ENCODE data around the gene CDADC1.

CDADC1 gene

DNA sequence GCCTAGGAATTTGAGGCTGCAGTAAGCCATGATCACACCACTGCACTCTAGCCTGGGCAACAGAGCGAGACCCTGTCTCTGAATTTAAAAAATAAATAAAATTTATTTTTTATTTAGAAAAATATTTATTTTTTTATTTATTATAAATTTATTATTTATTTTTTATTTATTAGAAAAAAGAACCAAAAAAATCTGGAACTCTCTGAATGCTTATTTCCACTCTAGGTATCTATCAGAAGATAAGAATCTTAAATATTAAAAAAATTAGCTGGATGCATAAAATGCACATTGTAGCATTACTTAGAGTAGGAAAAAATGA is 82.8 kb downstream of the CDADC1 start:
- DNase-seq (ENCODE audit: low spot score in 2 of 2) (no peak), ATAC-seq (replicated peaks; ENCODE audit: extremely low read depth, poor library complexity, severe bottlenecking) (no peak)
- Mint-ChIP-seq H3K27ac (ENCODE audit: low read depth) (no peak overlapping the region), H3K27me3 (no peaks in the 10 kb centered on the region), H3K36me3 (ENCODE audit: insufficient read depth) (peaks cover 6% of the 10 kb centered on the region), H3K4me3 (no peak overlapping the region), H3K4me1 (no peaks in the 10 kb centered on the region), H3K9me3 (no peaks in the 10 kb centered on the region)

GRCh38 chr13:49336655-49337054 is 88.9 kb downstream of the CDADC1 start:
- Mint-ChIP-seq H3K27me3 (no peaks in the 10 kb centered on the region), H3K4me3 (no peak overlapping the region), H3K27ac (ENCODE audit: low read depth) (no peak overlapping the region), H3K4me1 (no peaks in the 10 kb centered on the region), H3K36me3 (ENCODE audit: insufficient read depth) (peaks cover 4% of the 10 kb centered on the region), H3K9me3 (no peaks in the 10 kb centered on the region)
- ATAC-seq (replicated peaks; ENCODE audit: extremely low read depth, poor library complexity, severe bottlenecking) = no peak
- no peak for DNase-seq (ENCODE audit: low spot score in 2 of 2)

DNA sequence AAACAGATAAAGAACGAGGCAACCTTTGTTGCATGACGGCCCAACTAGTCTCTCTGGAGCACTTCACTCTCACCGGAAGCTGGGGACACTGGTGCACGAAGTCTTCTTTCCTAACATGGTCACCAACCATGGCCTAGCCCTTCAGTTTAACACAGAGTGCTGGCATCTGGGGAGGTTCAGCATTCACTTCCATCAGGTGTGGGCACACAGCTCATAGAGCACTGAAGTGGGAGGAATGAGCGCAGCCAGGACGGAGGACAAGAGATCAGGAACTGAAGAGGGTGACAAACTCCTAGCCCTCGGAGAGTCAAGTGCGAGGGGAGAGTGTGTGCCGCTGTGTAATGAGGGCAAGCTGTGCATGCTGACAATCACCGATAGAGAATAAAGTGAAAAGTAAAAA is 92.4 kb downstream of the CDADC1 start:
- Mint-ChIP-seq H3K4me3 (no peak overlapping the region), H3K27ac (ENCODE audit: low read depth) (no peak overlapping the region), H3K4me1 (no peaks in the 10 kb centered on the region), H3K36me3 (ENCODE audit: insufficient read depth) (peaks cover 2% of the 10 kb centered on the region), H3K9me3 (no peaks in the 10 kb centered on the region), H3K27me3 (no peaks in the 10 kb centered on the region)
- ATAC-seq (replicated peaks; ENCODE audit: extremely low read depth, poor library complexity, severe bottlenecking) (no peak), DNase-seq (ENCODE audit: low spot score in 2 of 2) (no peak)

- Mint-ChIP-seq H3K27ac (ENCODE audit: low read depth) (no peak overlapping the region), H3K4me3 (no peak overlapping the region), H3K9me3 (no peaks in the 10 kb centered on the region), H3K27me3 (no peaks in the 10 kb centered on the region), H3K36me3 (ENCODE audit: insufficient read depth) (peaks cover 2% of the 10 kb centered on the region), H3K4me1 (no peaks in the 10 kb centered on the region)
- ATAC-seq (replicated peaks; ENCODE audit: extremely low read depth, poor library complexity, severe bottlenecking) (no peak), DNase-seq (ENCODE audit: low spot score in 2 of 2) (no peak)
These were observed 93.8 kb downstream of the CDADC1 start for GRCh38 chr13:49341517-49341916.

DNA sequence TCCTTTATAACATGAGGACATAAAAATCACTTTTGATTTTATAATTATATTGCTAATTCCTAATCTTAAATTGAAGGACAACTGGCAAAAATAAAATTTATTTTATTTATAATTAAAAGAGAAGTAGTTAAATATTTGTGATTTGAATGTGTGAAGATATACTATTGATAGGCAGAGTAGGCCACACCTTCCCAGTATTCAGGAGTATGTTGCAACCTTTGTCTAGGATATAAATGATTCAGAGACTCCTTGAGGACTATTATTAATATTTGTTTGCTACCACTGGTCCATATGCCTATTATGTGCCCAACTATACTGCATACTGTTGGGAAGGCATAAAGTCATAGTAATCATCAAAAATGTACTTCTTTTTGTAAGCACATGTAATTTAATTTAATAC is 94.2 kb downstream of the CDADC1 start:
- H3K27ac Mint-ChIP-seq (ENCODE audit: low read depth) = no peak overlapping the region
- no peaks in the 10 kb centered on the region for H3K9me3 Mint-ChIP-seq
- no peak overlapping the region for H3K4me3 Mint-ChIP-seq
- DNase-seq (ENCODE audit: low spot score in 2 of 2) (no peak), ATAC-seq (replicated peaks; ENCODE audit: extremely low read depth, poor library complexity, severe bottlenecking) (no peak)
- no peaks in the 10 kb centered on the region for H3K4me1 Mint-ChIP-seq
- H3K36me3 Mint-ChIP-seq (ENCODE audit: insufficient read depth) = peaks cover 2% of the 10 kb centered on the region
- no peaks in the 10 kb centered on the region for H3K27me3 Mint-ChIP-seq

DNA sequence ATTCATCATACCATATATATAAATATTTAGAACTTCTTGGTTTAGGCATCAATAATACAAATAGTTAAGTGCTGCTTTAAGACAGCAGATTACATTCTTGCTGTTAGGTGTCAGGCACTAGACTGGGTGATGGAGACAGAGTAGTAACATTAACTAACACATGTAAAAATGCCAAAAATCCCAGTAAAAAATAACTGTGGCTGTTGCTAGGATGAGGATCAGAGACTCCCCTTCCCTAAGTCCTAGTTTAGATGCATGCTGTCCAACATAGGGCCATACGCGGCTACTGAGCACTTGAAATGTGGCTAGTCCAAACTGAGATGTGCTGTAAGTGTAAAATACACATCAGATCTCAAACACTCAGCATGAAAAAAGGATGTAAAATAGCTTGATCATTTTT is 94.7 kb downstream of the CDADC1 start:
- no peaks in the 10 kb centered on the region for H3K9me3 Mint-ChIP-seq
- DNase-seq (ENCODE audit: low spot score in 2 of 2) = no peak
- H3K4me1 Mint-ChIP-seq = no peaks in the 10 kb centered on the region
- ATAC-seq (replicated peaks; ENCODE audit: extremely low read depth, poor library complexity, severe bottlenecking) = no peak
- H3K4me3 Mint-ChIP-seq = no peak overlapping the region
- H3K27ac Mint-ChIP-seq (ENCODE audit: low read depth) = no peak overlapping the region
- peaks cover 2% of the 10 kb centered on the region for H3K36me3 Mint-ChIP-seq (ENCODE audit: insufficient read depth)
- H3K27me3 Mint-ChIP-seq = no peaks in the 10 kb centered on the region

All from central memory CD8-positive, alpha-beta T cell (primary cell).